HuH-7.5 (cell line): ENCODE data around the gene EPHA7.

Experiments
- DNase-seq: peaks from one replicate; pipeline ENCODE4 v3.0.0; 2011; ENCODE audit warnings: low spot score

Gene EPHA7

DNA sequence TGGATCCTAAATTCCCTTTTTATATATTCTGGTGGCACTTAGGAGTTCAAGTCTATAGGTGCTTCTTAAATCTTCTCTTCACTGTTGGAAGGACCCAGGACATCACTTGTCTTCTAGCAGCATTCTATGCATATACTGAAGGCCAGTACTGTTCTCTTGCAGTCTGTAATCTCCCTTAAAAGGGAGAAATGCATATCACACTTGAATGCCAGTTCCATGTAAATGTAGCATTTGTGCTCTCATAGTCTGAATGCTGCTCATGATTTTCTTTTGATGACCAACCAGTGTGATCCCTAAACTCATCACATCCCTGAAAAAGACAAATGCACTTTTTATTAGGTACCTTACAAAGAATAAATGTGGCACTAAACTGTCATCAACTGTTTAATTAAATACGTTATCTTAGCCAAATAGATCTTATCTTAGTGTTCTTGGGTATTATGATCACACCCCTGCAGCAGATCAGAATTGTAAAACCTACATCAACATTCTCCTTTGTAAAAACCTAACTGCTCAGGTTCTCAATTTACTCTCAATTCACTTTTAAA lies 176.1 kb downstream of the EPHA7 start:
- no peak for DNase-seq

DNA sequence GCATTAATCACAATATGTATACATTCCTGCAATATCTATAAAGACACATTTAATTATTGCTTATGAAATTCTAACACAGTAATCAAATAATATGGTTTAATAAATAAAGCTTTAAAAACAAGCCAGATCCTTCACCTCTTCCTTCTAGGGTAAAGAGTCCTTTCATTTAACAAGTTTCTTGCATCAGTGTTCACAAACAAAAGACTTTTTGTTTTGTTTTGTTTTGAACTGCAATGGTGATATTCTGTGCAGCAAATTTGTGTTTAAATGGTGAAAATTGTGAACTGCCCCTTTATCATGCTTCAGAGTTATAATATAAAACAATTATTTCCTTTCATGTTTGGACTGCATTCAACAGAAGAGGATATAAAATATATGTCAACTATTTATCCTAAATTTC lies 177.3 kb downstream of the EPHA7 start:
- DNase-seq: no peak

DNA sequence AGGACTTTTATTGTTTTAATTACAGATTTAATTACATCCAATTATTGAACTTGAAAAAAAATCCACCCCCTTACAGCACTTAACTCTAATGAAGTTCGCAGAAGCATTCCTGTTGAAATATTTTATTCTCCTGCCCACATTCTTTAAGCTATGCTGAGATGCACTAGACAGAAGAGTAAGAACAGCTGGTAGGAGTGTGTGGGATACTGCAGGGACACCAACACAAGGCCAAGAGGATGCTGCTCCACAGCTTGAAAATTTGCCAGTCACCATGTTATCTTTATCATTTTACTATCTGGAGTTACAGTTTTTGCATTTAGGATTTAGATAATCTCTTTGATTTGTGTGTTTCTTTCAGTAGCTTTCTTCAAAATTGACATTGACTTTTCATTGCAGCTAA lies 180.7 kb downstream of the EPHA7 start:
- DNase-seq: no peak

DNA sequence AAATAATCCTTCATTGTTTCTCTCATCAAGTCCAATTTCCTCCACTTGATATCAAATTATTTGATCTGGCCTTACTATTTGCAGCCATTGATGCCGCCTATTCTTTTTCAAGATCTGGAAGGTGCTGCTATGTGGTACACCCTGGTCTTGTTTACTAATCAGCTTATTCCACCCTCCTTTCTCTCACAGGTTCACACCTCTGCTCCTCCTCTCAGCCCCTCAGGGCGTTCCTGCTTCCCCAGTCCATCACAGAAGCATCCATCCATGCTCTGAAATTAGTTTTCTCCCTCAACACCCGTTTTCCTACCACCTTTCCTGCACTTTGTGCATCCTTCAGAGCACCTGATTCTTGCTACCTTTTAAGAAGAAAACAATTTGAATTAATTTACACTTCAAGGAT lies 183.6 kb downstream of the EPHA7 start:
- no peak for DNase-seq

DNA sequence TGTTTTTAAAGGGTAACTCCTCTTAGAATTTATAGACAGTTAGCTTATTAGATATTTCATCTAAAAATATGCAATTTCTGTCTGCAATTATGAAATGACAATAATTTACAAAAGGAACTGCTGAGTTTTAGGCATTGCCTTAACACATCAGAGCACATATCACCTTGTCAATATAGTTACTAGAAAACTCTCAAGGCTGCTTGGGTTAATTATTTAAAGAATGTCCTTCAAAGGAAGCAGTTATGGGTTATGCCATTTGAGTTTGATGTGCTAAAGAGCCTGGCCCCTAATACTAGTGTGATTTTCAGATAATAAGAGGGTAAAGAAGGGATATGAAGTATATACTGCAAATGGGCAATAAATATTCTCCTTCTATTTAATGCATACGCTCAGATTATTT lies 192.5 kb downstream of the EPHA7 start:
- DNase-seq: no peak

DNA sequence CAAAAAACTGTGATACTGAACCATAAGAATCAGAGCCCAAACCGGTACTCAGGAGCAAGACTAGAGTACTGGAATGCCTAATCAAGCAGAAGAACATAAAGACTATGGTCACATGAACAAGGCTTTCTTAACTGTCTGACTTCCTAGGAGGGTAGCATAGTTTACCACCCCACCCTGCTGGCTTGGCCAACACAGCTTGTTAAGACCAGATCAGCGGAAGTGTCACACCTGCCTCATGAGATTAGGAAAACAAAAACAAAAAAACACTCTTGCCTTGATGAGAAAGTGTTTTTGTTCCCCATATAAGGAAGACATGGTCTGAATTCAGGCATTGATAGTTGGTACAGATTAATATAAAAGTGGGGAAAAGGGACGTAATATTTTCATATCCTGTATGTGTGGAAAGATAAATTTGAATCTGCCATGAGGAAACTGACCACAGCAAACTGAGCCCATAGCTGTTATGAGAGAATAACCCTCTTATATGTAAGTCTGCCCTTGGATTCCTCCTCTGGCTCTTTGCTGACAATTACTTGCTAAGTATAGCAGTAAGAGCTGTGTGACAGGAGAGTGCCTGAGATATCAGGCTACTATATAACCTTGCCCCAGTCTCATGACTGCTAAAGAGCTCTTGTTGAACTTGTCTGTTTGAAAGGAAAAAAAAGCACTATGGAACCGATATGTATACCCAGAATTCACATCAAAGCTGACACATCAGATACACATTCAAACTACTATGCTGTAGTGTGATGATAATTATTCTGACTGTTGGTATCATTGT lies 197.1 kb downstream of the EPHA7 start:
- DNase-seq: no peak

DNA sequence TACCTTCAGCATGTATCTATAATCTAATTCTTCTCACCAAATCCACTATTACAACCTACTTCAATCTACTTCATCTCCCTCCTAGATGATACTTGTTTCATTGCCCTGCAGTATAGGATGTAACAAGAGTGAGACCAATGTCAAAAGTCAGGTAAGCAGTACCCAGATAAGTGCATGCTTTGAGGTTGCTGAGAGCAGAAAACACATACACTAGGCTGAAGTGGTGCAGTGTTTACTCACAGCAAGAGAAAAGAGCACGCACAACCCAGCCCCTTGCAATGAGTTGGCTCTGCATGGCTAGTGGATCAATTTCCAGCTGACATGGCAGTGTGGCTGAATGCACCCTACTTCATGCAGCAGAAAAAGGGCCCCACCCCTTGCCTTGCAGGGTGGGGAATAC lies 199.9 kb downstream of the EPHA7 start:
- DNase-seq: no peak

DNA sequence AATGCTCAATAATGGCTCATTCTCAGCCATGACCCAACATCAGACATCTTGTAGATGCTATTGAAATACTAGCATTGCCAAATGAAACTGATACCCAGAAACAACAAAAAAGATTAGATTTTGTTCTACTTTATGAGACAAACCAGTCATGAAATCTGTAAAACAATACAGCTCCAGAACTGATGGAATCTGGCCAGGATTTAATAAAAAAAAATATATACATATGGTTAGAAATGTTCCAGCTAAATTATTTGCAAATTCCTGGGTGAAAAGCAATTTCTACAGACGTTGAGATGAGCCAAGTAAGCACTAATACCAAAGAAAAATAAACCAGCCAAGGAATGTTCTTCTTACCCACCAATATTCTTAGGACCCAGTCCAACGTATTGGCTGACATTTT lies 201.3 kb downstream of the EPHA7 start:
- DNase-seq: no peak

DNA sequence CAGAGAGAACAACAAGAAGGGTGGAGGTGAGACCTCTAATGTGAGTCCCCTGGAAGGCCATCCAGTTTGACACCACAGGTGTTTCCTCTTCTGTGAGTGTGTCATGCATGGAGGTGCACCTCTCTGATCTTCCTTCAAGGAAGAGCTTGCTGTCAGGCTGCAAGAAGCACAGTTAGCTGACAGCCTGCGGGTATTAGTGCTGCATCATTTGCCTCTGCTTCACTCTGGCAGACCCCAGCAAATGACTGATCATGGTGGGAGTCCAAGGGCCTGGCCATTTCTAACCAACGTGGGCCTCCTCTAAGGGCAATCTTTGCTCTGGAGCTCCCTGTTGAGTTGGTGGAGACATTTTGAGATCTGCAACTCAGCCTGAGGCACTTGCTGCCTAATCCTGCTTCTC lies 206.3 kb downstream of the EPHA7 start:
- no peak for DNase-seq

DNA sequence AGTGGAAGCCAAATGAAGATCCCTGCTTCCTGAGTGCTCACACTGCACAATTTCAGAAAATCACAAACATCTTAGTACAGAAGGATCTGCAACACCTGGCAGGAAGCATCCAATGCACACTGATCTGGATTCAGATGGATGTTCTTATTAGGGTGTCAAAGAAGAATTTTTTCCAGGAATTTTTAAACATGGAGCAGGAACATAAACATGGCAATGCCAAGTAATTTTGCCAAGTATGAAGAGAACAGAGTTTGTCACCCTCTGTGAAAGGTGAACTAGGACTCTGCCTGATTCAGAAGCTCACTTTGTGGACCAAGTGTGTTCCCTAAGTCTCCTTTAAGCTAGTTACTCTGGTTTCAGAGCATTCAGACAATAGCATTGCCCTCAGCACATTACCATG lies 208.5 kb downstream of the EPHA7 start:
- DNase-seq: no peak

DNA sequence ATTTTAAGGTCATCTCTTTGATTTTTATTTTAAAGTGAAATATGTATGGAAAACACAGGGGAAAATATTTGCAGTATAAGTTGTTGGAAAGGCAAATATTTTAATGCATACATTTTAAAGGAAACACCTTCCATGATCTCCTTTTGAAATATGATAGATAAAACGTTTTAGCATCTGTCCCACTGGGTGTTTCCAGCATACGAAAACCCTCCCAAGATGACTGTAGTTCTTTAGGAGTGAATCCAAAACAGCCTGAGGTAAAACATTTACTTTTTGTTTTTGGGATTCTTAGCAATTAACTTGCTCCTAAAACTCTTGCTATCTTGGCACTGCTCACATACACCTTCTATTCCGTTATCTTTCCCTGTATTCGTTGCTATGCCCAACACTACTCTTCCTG lies 210.0 kb downstream of the EPHA7 start:
- no peak for DNase-seq

DNA sequence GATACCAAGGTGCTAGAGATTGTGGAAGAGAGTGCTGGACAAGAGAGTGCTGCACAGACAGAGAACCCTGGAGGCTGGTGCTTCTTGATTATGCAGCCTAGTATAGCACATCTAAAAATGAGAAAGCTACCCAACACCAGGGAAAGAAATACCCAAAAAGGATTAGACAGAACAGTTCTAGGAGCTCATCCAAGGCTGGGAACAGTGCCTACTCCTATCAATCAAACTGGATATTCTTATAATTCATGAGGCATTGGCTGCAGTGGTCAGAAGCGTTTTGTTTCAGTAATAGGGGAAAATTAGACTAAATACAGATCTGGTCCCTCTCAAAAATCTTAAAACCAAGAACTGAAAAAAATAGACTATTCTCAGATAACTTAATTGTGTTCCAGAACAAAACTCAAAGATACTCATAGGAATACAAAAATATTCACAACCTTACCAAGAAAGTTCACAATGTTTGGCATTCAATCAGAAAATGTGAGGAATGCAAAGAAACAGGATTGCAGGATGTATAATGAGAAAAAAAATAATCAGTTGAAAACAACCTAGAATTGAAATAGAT lies 222.9 kb downstream of the EPHA7 start:
- no peak for DNase-seq

DNA sequence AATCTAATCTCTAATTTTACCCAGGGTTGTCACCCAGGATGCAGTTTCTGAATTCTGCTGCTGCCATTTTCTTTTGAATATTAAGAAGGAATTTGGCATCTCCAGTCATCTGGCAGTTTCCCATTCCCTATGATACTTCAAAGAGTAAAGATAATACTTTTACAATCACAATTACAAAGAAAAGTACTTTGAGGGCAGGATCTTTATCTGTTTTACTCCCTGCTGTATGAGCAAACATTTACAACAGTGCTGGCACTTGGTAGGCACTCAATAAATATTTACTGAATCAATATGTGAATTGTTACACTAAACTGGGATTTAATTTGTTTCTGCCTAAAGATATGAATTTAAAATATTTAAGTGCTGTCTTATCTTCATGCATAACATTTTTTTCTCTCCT lies 224.9 kb downstream of the EPHA7 start:
- DNase-seq: no peak

DNA sequence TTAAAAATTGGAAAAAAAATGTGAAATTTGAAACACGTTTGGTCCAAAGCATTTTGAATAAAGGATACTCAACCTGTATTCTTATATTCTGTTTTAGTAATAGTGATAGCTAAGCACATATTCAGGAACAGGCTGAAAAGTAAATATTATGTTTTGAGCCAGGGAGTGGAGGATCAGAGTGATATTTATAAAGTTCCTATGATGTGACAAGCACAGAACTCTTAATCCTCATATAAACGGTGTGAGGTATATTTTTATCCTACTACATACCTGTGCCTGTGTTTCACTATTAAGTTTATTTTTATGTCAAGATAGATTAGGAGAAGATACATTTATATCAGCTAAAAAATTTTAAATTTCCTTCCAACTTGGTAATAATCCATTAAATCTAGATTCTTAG lies 225.5 kb downstream of the EPHA7 start:
- no peak for DNase-seq
